HG03439 (cell line): ENCODE results near the gene GLYR1.
A peak's percentile ranks its signal among the peaks of the same experiment; 100 is the strongest.
"Not testable (repeated sequence)": the region's sequence is repeated elsewhere in the genome, so short reads cannot be mapped to it uniquely, and the experiment has no call there.

Experiments used
- ATAC-seq: cut with Tn5 transposase; IDR thresholded peaks from one replicate; pipeline ENCODE4 v1.9.1; 2021; ENCODE audit warnings: mild to moderate bottlenecking, moderate library complexity; ENCODE audit not compliant: unreplicated experiment

The GLYR1 gene

GRCh38 chr16:4846901-4847773, at the start of gene GLYR1, which contains the start of gene UBN1:
Gene GLYR1 (minus strand): TSS chr16:4847288. CDS start chr16:4847265, 23 bp downstream.
Gene UBN1 (plus strand): TSS chr16:4847481. CDS start chr16:4852918, 5,437 bp downstream.
- peak; percentile 87 for ATAC-seq

- ATAC-seq: not testable (repeated sequence)
These were observed 49.7 kb upstream of the GLYR1 start for GRCh38 chr16:4896761-4897160.

GRCh38 chr16:4895366-4895765, 48.3 kb upstream of the GLYR1 start:
- no peak for ATAC-seq

- no peak for ATAC-seq
These were observed 47.4 kb upstream of the GLYR1 start for GRCh38 chr16:4894276-4895150.

GRCh38 chr16:4893103-4893862, 46.2 kb upstream of the GLYR1 start:
- no peak for ATAC-seq

- no peak for ATAC-seq
These were observed 45.4 kb upstream of the GLYR1 start for GRCh38 chr16:4892361-4893102.

GRCh38 chr16:4891886-4892216, 44.8 kb upstream of the GLYR1 start:
- no peak for ATAC-seq

GRCh38 chr16:4891097-4891885, 44.2 kb upstream of the GLYR1 start:
- ATAC-seq: no peak

GRCh38 chr16:4890686-4891085, 43.6 kb upstream of the GLYR1 start:
- no peak for ATAC-seq

GRCh38 chr16:4890026-4890425, 42.9 kb upstream of the GLYR1 start:
- ATAC-seq: no peak

- no peak for ATAC-seq
These were observed 41.5 kb upstream of the GLYR1 start for GRCh38 chr16:4888428-4889135.

GRCh38 chr16:4886151-4886550, 39.1 kb upstream of the GLYR1 start:
- ATAC-seq: no peak

GRCh38 chr16:4884972-4885874, 38.1 kb upstream of the GLYR1 start:
- no peak for ATAC-seq

GRCh38 chr16:4884209-4884608, 37.1 kb upstream of the GLYR1 start:
- ATAC-seq: no peak

- no peak for ATAC-seq
These were observed 36.4 kb upstream of the GLYR1 start for GRCh38 chr16:4883501-4883900.

GRCh38 chr16:4882633-4883285, 35.7 kb upstream of the GLYR1 start:
- ATAC-seq: no peak

- no peak for ATAC-seq
These were observed 35.0 kb upstream of the GLYR1 start for GRCh38 chr16:4882000-4882632.
